Panc1 (cell line): ENCODE results near the gene MAGEA8.

ENCODE experiments used
- POLR2AphosphoS5 ChIP-seq: IDR thresholded peaks from 2 replicates; pipeline ENCODE4 v1.6.1; 2012; ENCODE audit warnings: mild to moderate bottlenecking, low read depth, low read length, moderate library complexity
- TF ChIP-seq, protein P1 (sequence below): fragments of 450-650 bp; IDR thresholded peaks from 2 replicates; pipeline ENCODE4 v1.5.1; 2017; ENCODE audit warnings: mild to moderate bottlenecking

DNA sequence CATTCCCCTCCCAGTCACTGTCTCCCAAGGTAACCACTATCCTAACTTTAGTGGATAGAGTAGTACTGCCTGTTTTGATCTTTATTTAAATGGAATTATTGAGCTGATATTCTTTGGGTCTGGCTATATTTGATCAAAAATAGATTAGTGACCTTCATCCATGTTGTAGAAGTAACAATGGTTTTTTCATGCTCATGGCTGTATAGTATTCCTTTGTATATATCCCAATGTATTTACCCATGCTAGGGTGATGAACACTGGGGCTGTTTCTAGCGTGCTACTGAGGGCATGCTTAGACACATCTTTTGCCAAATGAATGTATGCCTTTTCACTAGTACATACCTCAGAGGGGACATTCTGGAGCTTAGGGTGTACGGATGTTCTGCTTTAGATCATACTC, 10.1 kb upstream of the MAGEA8 start:
- TF ChIP-seq, protein P1, sequence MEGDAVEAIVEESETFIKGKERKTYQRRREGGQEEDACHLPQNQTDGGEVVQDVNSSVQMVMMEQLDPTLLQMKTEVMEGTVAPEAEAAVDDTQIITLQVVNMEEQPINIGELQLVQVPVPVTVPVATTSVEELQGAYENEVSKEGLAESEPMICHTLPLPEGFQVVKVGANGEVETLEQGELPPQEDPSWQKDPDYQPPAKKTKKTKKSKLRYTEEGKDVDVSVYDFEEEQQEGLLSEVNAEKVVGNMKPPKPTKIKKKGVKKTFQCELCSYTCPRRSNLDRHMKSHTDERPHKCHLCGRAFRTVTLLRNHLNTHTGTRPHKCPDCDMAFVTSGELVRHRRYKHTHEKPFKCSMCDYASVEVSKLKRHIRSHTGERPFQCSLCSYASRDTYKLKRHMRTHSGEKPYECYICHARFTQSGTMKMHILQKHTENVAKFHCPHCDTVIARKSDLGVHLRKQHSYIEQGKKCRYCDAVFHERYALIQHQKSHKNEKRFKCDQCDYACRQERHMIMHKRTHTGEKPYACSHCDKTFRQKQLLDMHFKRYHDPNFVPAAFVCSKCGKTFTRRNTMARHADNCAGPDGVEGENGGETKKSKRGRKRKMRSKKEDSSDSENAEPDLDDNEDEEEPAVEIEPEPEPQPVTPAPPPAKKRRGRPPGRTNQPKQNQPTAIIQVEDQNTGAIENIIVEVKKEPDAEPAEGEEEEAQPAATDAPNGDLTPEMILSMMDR, result no peak
- TF ChIP-seq POLR2AphosphoS5, result no peak
